ENCODE data around the gene PRRT4. TPM values are rescaled to one million over a fixed set of nuclear protein-coding genes. Genes with fewer than 3 reads are reported as not detected.
A peak's percentile ranks its signal among the peaks of the same experiment; 100 is the strongest.

PRRT4 gene
- total and polyA plus RNA-seq, 2 donors = 0.28 to 0.66 TPM

GRCh38 chr7:128389618-128390329 is 28.3 kb upstream of the PRRT4 start:
- Histone ChIP-seq H3K27ac (ENCODE audit: low read depth in 1 of 2, low read length in 1 of 2) (no peak overlapping the region), H3K9me3 (ENCODE audit: control insufficient read depth in 2 of 2, insufficient read depth in 1 of 2, low read length in 1 of 2) (no peaks in the 10 kb centered on the region), H3K4me3 (ENCODE audit: low read length in 2 of 2) (no peak overlapping the region), H3K36me3 (ENCODE audit: control insufficient read depth in 2 of 2, insufficient read depth in 2 of 2, low read length in 1 of 2) (peaks cover 0 to 24% of the 10 kb centered on the region in 2 donors), H3K4me1 (ENCODE audit: control insufficient read depth in 2 of 2, insufficient read depth in 2 of 2, low read length in 2 of 2) (peaks cover 0 to 6% of the 10 kb centered on the region in 2 donors), H3K27me3 (ENCODE audit: control insufficient read depth in 2 of 2, insufficient read depth in 1 of 2, low read length in 1 of 2) (peaks cover 0 to 16% of the 10 kb centered on the region in 2 donors)
- WGBS = 89% methylated on average over 9 of the region's 9 CpGs
- DNase-seq (ENCODE audit: low read depth in 6 of 9, low spot score in 9 of 9) = no peak

- H3K27me3 ChIP-seq (ENCODE audit: control insufficient read depth in 2 of 2, insufficient read depth in 1 of 2, low read length in 1 of 2) = peaks cover 0 to 16% of the 10 kb centered on the region in 2 donors
- no peak for DNase-seq (ENCODE audit: low read depth in 6 of 9, low spot score in 9 of 9)
- peaks cover 0 to 10% of the 10 kb centered on the region in 2 donors for H3K4me1 ChIP-seq (ENCODE audit: control insufficient read depth in 2 of 2, insufficient read depth in 2 of 2, low read length in 2 of 2)
- H3K9me3 ChIP-seq (ENCODE audit: control insufficient read depth in 2 of 2, insufficient read depth in 1 of 2, low read length in 1 of 2) = no peaks in the 10 kb centered on the region
- H3K27ac ChIP-seq (ENCODE audit: low read depth in 1 of 2, low read length in 1 of 2) = no peak overlapping the region
- H3K4me3 ChIP-seq (ENCODE audit: low read length in 2 of 2) = no peak overlapping the region
- peaks cover 0 to 18% of the 10 kb centered on the region in 2 donors for H3K36me3 ChIP-seq (ENCODE audit: control insufficient read depth in 2 of 2, insufficient read depth in 2 of 2, low read length in 1 of 2)
- WGBS = 60% methylated on average over 2 of the region's 2 CpGs
Measured at GRCh38 chr7:128389085-128389617, 27.7 kb upstream of the PRRT4 start.

- peaks cover 3 to 18% of the 10 kb centered on the region in 2 donors for H3K4me1 ChIP-seq (ENCODE audit: control insufficient read depth in 2 of 2, insufficient read depth in 2 of 2, low read length in 2 of 2)
- no peak for DNase-seq (ENCODE audit: low read depth in 6 of 9, low spot score in 9 of 9)
- H3K9me3 ChIP-seq (ENCODE audit: control insufficient read depth in 2 of 2, insufficient read depth in 1 of 2, low read length in 1 of 2) = no peaks in the 10 kb centered on the region
- H3K27ac ChIP-seq (ENCODE audit: low read depth in 1 of 2, low read length in 1 of 2) = no peak overlapping the region
- H3K4me3 ChIP-seq (ENCODE audit: low read length in 2 of 2) = no peak overlapping the region
- WGBS = 87% methylated on average over 3 of the region's 3 CpGs
- H3K36me3 ChIP-seq (ENCODE audit: control insufficient read depth in 2 of 2, insufficient read depth in 2 of 2, low read length in 1 of 2) = peaks cover 0 to 9% of the 10 kb centered on the region in 2 donors
- H3K27me3 ChIP-seq (ENCODE audit: control insufficient read depth in 2 of 2, insufficient read depth in 1 of 2, low read length in 1 of 2) = peaks cover 0 to 16% of the 10 kb centered on the region in 2 donors
Measured at GRCh38 chr7:128388145-128388485, 26.6 kb upstream of the PRRT4 start.

GRCh38 chr7:128387216-128388144 is 26.0 kb upstream of the PRRT4 start:
- no peak overlapping the region for H3K27ac ChIP-seq (ENCODE audit: low read depth in 1 of 2, low read length in 1 of 2)
- H3K27me3 ChIP-seq (ENCODE audit: control insufficient read depth in 2 of 2, insufficient read depth in 1 of 2, low read length in 1 of 2) = peaks cover 0 to 16% of the 10 kb centered on the region in 2 donors
- H3K4me1 ChIP-seq (ENCODE audit: control insufficient read depth in 2 of 2, insufficient read depth in 2 of 2, low read length in 2 of 2) = peaks cover 6 to 24% of the 10 kb centered on the region in 2 donors
- H3K9me3 ChIP-seq (ENCODE audit: control insufficient read depth in 2 of 2, insufficient read depth in 1 of 2, low read length in 1 of 2) = peaks cover 0 to under 1% of the 10 kb centered on the region in 2 donors
- peaks cover 0 to 4% of the 10 kb centered on the region in 2 donors for H3K36me3 ChIP-seq (ENCODE audit: control insufficient read depth in 2 of 2, insufficient read depth in 2 of 2, low read length in 1 of 2)
- peak in 6 of 9 donors; percentile 53 to 75 (median 60) for DNase-seq (ENCODE audit: low read depth in 6 of 9, low spot score in 9 of 9)
- 46% methylated on average over 24 of the region's 24 CpGs for WGBS
- no peak overlapping the region for H3K4me3 ChIP-seq (ENCODE audit: low read length in 2 of 2)

GRCh38 chr7:128385988-128386925 is 24.8 kb upstream of the PRRT4 start:
- Histone ChIP-seq H3K9me3 (ENCODE audit: control insufficient read depth in 2 of 2, insufficient read depth in 1 of 2, low read length in 1 of 2) (peaks cover 0 to 2% of the 10 kb centered on the region in 2 donors), H3K36me3 (ENCODE audit: control insufficient read depth in 2 of 2, insufficient read depth in 2 of 2, low read length in 1 of 2) (no peaks in the 10 kb centered on the region), H3K4me1 (ENCODE audit: control insufficient read depth in 2 of 2, insufficient read depth in 2 of 2, low read length in 2 of 2) (peaks cover 6 to 26% of the 10 kb centered on the region in 2 donors), H3K4me3 (ENCODE audit: low read length in 2 of 2) (no peak overlapping the region), H3K27ac (ENCODE audit: low read depth in 1 of 2, low read length in 1 of 2) (no peak overlapping the region), H3K27me3 (ENCODE audit: control insufficient read depth in 2 of 2, insufficient read depth in 1 of 2, low read length in 1 of 2) (peaks cover 0 to 16% of the 10 kb centered on the region in 2 donors)
- WGBS = 98% methylated on average over 4 of the region's 4 CpGs
- no peak for DNase-seq (ENCODE audit: low read depth in 6 of 9, low spot score in 9 of 9)

- H3K4me1 ChIP-seq (ENCODE audit: control insufficient read depth in 2 of 2, insufficient read depth in 2 of 2, low read length in 2 of 2) = peaks cover 15 to 40% of the 10 kb centered on the region in 2 donors
- peaks cover 0 to 16% of the 10 kb centered on the region in 2 donors for H3K27me3 ChIP-seq (ENCODE audit: control insufficient read depth in 2 of 2, insufficient read depth in 1 of 2, low read length in 1 of 2)
- DNase-seq (ENCODE audit: low read depth in 6 of 9, low spot score in 9 of 9) = no peak
- no peak overlapping the region for H3K27ac ChIP-seq (ENCODE audit: low read depth in 1 of 2, low read length in 1 of 2)
- no peaks in the 10 kb centered on the region for H3K36me3 ChIP-seq (ENCODE audit: control insufficient read depth in 2 of 2, insufficient read depth in 2 of 2, low read length in 1 of 2)
- no peak overlapping the region for H3K4me3 ChIP-seq (ENCODE audit: low read length in 2 of 2)
- H3K9me3 ChIP-seq (ENCODE audit: control insufficient read depth in 2 of 2, insufficient read depth in 1 of 2, low read length in 1 of 2) = peaks cover 0 to 2% of the 10 kb centered on the region in 2 donors
- 49% methylated on average over 7 of the region's 7 CpGs for WGBS
Measured at GRCh38 chr7:128384726-128385125, 23.2 kb upstream of the PRRT4 start.

GRCh38 chr7:128383776-128384175 is 22.3 kb upstream of the PRRT4 start:
- H3K27me3 ChIP-seq (ENCODE audit: control insufficient read depth in 2 of 2, insufficient read depth in 1 of 2, low read length in 1 of 2) = peaks cover 0 to 12% of the 10 kb centered on the region in 2 donors
- H3K36me3 ChIP-seq (ENCODE audit: control insufficient read depth in 2 of 2, insufficient read depth in 2 of 2, low read length in 1 of 2) = no peaks in the 10 kb centered on the region
- H3K4me1 ChIP-seq (ENCODE audit: control insufficient read depth in 2 of 2, insufficient read depth in 2 of 2, low read length in 2 of 2) = peaks cover 15 to 40% of the 10 kb centered on the region in 2 donors
- no peak overlapping the region for H3K27ac ChIP-seq (ENCODE audit: low read depth in 1 of 2, low read length in 1 of 2)
- DNase-seq (ENCODE audit: low read depth in 6 of 9, low spot score in 9 of 9) = no peak
- H3K9me3 ChIP-seq (ENCODE audit: control insufficient read depth in 2 of 2, insufficient read depth in 1 of 2, low read length in 1 of 2) = peaks cover 0 to 2% of the 10 kb centered on the region in 2 donors
- no peak overlapping the region for H3K4me3 ChIP-seq (ENCODE audit: low read length in 2 of 2)
- WGBS = 96% methylated on average over 3 of the region's 3 CpGs

- H3K27me3 ChIP-seq (ENCODE audit: control insufficient read depth in 2 of 2, insufficient read depth in 1 of 2, low read length in 1 of 2) = no peaks in the 10 kb centered on the region
- H3K9me3 ChIP-seq (ENCODE audit: control insufficient read depth in 2 of 2, insufficient read depth in 1 of 2, low read length in 1 of 2) = peaks cover 0 to 2% of the 10 kb centered on the region in 2 donors
- H3K4me3 ChIP-seq (ENCODE audit: low read length in 2 of 2) = no peak overlapping the region
- 86% methylated on average over 19 of the region's 19 CpGs for WGBS
- peaks cover 15 to 37% of the 10 kb centered on the region in 2 donors for H3K4me1 ChIP-seq (ENCODE audit: control insufficient read depth in 2 of 2, insufficient read depth in 2 of 2, low read length in 2 of 2)
- peak in 2 of 9 donors; percentile 22 to 43 for DNase-seq (ENCODE audit: low read depth in 6 of 9, low spot score in 9 of 9)
- no peaks in the 10 kb centered on the region for H3K36me3 ChIP-seq (ENCODE audit: control insufficient read depth in 2 of 2, insufficient read depth in 2 of 2, low read length in 1 of 2)
- H3K27ac ChIP-seq (ENCODE audit: low read depth in 1 of 2, low read length in 1 of 2) = no peak overlapping the region
Measured at GRCh38 chr7:128381161-128381821, 19.8 kb upstream of the PRRT4 start.

Measured in thymus (tissue), 11 donors.